Measurements from ENCODE around the gene ZFPL1. TPM values are rescaled to one million over a fixed set of nuclear protein-coding genes. Genes with fewer than 3 reads are reported as not detected.

The ZFPL1 gene
- total RNA-seq = 10 to 100 TPM; 29.9 to 53.0 (median 49.3) TPM
- 10 to 100 TPM; 24.2 to 30.9 TPM for polyA plus RNA-seq
- total RNA-seq = 26.7 reads per million, percentile 57 among the genes with 10 or more reads in this experiment

DNA sequence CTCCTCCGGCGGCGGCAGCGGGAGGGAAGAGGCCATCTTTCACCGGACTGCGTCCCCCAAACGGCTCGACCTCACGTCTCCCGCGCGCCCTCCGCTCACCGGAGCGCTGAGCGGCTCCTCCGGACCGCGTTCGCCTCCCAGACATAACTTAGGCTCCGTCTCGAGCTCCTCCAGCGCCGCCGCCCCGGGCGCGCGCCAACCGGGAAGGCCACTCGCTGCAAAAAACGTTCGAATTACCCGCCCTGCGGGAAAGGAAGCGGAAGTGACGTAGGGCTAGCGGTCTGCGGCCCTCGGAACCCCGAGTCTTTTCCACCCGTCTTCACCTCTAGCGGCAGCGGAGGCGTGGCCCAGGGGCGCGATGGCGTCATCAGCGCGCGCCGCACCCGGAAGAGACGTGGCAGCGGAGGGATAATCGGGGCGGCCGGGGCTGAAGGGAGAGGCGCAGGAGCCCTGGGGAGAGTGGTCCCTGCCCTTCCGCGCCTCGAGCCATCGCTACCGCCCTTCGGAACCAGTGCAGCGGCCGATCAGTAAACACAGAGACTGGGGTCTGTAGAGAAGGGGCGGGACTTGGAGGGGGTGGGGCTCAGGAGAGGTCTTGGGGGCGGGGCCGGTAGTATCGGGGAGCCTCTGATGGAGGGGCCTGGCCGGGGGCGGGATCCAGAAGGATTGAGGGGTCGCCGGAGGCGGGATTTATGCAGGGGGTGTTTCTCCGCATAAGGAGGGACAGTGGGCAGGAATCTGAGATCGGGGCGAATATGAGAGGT is at the start of gene ZFPL1, which contains the start of gene CDCA5:
Gene ZFPL1, plus strand, starts transcription at position 389 of the 764 bp plus-strand sequence. CDS start 477 bp downstream, outside the sequence.
Gene CDCA5, minus strand, starts transcription at position 207 of the 764 bp plus-strand sequence. Its CDS starts 62 bp downstream, at position 145.
- peak; percentile 94 to 98 (median 97) for DNase-seq
- Mint-ChIP-seq H3K9me3 (peaks cover 0 to 10% (median 0%) of the 10 kb centered on the region in 11 donors), H3K27me3 (peaks cover 0 to 4% (median 0%) of the 10 kb centered on the region in 5 donors), H3K36me3 (peaks cover 0 to 26% (median 14%) of the 10 kb centered on the region in 5 donors), H3K4me1 (peaks cover 20 to 49% (median 27%) of the 10 kb centered on the region in 7 donors), H3K4me3 (peak within 1 kb of the TSS; percentile 88 to 99 (median 93)), H3K27ac (peak within 1 kb of the TSS; percentile 94 to 99 (median 97))
- Histone ChIP-seq H3K9me3 (ENCODE audit: control insufficient read depth in 2 of 3, low read length in 3 of 3) (no peaks in the 10 kb centered on the region), H3K27ac (ENCODE audit: low read depth, low read length) (peak within 1 kb of the TSS; percentile 86), H3K36me3 (ENCODE audit: control insufficient read depth in 2 of 3, insufficient read depth in 3 of 3, low read length in 3 of 3) (peaks cover 0 to 36% (median 11%) of the 10 kb centered on the region in 3 experiments), H3K4me1 (ENCODE audit: control insufficient read depth in 2 of 2, insufficient read depth in 2 of 2, low read length in 2 of 2) (peaks cover 13 to 14% of the 10 kb centered on the region in 2 donors), H3K4me3 (ENCODE audit: low read length) (peak within 1 kb of the TSS; percentile 61), H3K27me3 (ENCODE audit: control insufficient read depth in 2 of 2, insufficient read depth in 2 of 2, low read length in 2 of 2) (no peaks in the 10 kb centered on the region)
- intact Hi-C loops (cut with micrococcal nuclease) = loop anchor here (1.0 to 10.0 kb wide), 14 partner anchors 12 to 239 kb away; partner anchors contain the start of genes FAU (in 2 of the 2), MRPL49 (in 2 of the 2), PPP2R5B (in 2 of the 2) and SNX15 (in 2 of the 2)
- ChIA-PET CTCF (interaction anchor here (1.3 kb wide), 1 partner anchor 34 kb away, joined by 3 read pairs; no protein-coding TSS in a partner anchor), POLR2A (interaction anchor here (0.7 to 1.6 kb wide), 6 partner anchors 12 to 194 kb away, joined by 3 to 4 read pairs (median 4); partner anchors contain the start of genes ARL2, TM7SF2 and VPS51)
- peak; percentile 96 for ATAC-seq

DNA sequence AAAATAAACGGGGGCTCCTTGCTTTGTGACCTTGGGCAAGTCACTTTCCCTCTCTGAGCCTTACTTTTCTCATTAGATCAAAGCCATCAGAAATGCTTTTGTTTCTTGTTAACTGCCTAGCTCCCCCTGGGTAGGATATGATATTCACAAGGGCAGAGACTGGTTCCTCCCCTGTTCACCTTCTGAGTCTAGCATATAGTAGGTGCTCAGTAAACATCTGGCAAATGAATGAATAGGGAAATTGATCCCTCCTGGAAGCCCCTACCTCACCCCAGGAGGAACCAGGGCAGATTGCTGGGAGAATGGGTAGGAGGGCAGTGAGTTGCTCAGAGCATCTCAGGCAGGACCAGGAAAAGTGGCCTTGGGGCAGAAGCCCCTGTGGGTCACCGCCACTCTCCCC is 49.6 kb upstream of the ZFPL1 start:
- Mint-ChIP-seq H3K36me3 (peaks cover 0 to 5% (median 0%) of the 10 kb centered on the region in 5 donors), H3K4me3 (no peak overlapping the region), H3K27me3 (no peaks in the 10 kb centered on the region), H3K27ac (no peak overlapping the region), H3K9me3 (no peaks in the 10 kb centered on the region), H3K4me1 (peaks cover 0 to 3% (median 0%) of the 10 kb centered on the region in 7 donors)
- POLR2A ChIA-PET = interaction anchor here (1.0 to 1.4 kb wide), 3 partner anchors 9 to 101 kb away, joined by 3 to 5 read pairs (median 4); no protein-coding TSS in a partner anchor
- CTCF ChIA-PET = interaction anchor here (0.9 kb wide), 1 partner anchor 20 kb away, joined by 3 read pairs; the partner anchor contains the start of gene ARL2
- Histone ChIP-seq H3K4me1 (ENCODE audit: control insufficient read depth in 2 of 2, insufficient read depth in 2 of 2, low read length in 2 of 2) (no peaks in the 10 kb centered on the region), H3K36me3 (ENCODE audit: control insufficient read depth in 2 of 3, insufficient read depth in 3 of 3, low read length in 3 of 3) (peaks cover 0 to 55% (median 0%) of the 10 kb centered on the region in 3 experiments), H3K27me3 (ENCODE audit: control insufficient read depth in 2 of 2, insufficient read depth in 2 of 2, low read length in 2 of 2) (no peaks in the 10 kb centered on the region), H3K27ac (ENCODE audit: low read depth, low read length) (no peak overlapping the region), H3K4me3 (ENCODE audit: low read length) (no peak overlapping the region), H3K9me3 (ENCODE audit: control insufficient read depth in 2 of 3, low read length in 3 of 3) (no peaks in the 10 kb centered on the region)
- ATAC-seq = no peak
- intact Hi-C loops (cut with micrococcal nuclease) = no loop called here
- DNase-seq = no peak

- Mint-ChIP-seq H3K27me3 (no peaks in the 10 kb centered on the region), H3K27ac (no peak overlapping the region), H3K9me3 (no peaks in the 10 kb centered on the region), H3K36me3 (peaks cover 0 to 5% (median 0%) of the 10 kb centered on the region in 5 donors), H3K4me1 (peaks cover 0 to 6% (median 3%) of the 10 kb centered on the region in 7 donors), H3K4me3 (no peak overlapping the region)
- no peak for DNase-seq
- intact Hi-C loops (cut with micrococcal nuclease) = no loop called here
- ChIA-PET POLR2A (interaction anchor here (1.2 to 1.4 kb wide), 2 partner anchors 21 to 99 kb away, joined by 3 to 4 read pairs; partner anchors contain the start of gene ARL2), CTCF (interaction anchor here (0.8 kb wide), 1 partner anchor 22 kb away, joined by 3 read pairs; the partner anchor contains the start of gene ARL2)
- Histone ChIP-seq H3K4me1 (ENCODE audit: control insufficient read depth in 2 of 2, insufficient read depth in 2 of 2, low read length in 2 of 2) (peaks cover 0 to 5% of the 10 kb centered on the region in 2 donors), H3K4me3 (ENCODE audit: low read length) (no peak overlapping the region), H3K27me3 (ENCODE audit: control insufficient read depth in 2 of 2, insufficient read depth in 2 of 2, low read length in 2 of 2) (no peaks in the 10 kb centered on the region), H3K9me3 (ENCODE audit: control insufficient read depth in 2 of 3, low read length in 3 of 3) (no peaks in the 10 kb centered on the region), H3K36me3 (ENCODE audit: control insufficient read depth in 2 of 3, insufficient read depth in 3 of 3, low read length in 3 of 3) (peaks cover 0 to 55% (median 0%) of the 10 kb centered on the region in 3 experiments), H3K27ac (ENCODE audit: low read depth, low read length) (no peak overlapping the region)
- ATAC-seq = no peak
These were observed 48.4 kb upstream of the ZFPL1 start for GRCh38 chr11:65035579-65035978.

- no peak overlapping the region for H3K27ac ChIP-seq (ENCODE audit: low read depth, low read length)
- H3K4me3 Mint-ChIP-seq = no peak overlapping the region
- ATAC-seq (no peak), DNase-seq (no peak)
- no peaks in the 10 kb centered on the region for H3K27me3 ChIP-seq (ENCODE audit: control insufficient read depth in 2 of 2, insufficient read depth in 2 of 2, low read length in 2 of 2)
- H3K27ac Mint-ChIP-seq = no peak overlapping the region
- intact Hi-C loops (cut with micrococcal nuclease) = no loop called here
- no peaks in the 10 kb centered on the region for H3K9me3 ChIP-seq (ENCODE audit: control insufficient read depth in 2 of 3, low read length in 3 of 3)
- H3K36me3 Mint-ChIP-seq = peaks cover 0 to 5% (median 0%) of the 10 kb centered on the region in 5 donors
- peaks cover 0 to 8% of the 10 kb centered on the region in 2 donors for H3K4me1 ChIP-seq (ENCODE audit: control insufficient read depth in 2 of 2, insufficient read depth in 2 of 2, low read length in 2 of 2)
- no peaks in the 10 kb centered on the region for H3K27me3 Mint-ChIP-seq
- H3K36me3 ChIP-seq (ENCODE audit: control insufficient read depth in 2 of 3, insufficient read depth in 3 of 3, low read length in 3 of 3) = peaks cover 0 to 53% (median 0%) of the 10 kb centered on the region in 3 experiments
- no peaks in the 10 kb centered on the region for H3K9me3 Mint-ChIP-seq
- peaks cover 0 to 13% (median 7%) of the 10 kb centered on the region in 7 donors for H3K4me1 Mint-ChIP-seq
- ChIA-PET POLR2A (interaction anchor here (2.4 kb wide), 1 partner anchor 8 kb away, joined by 9 read pairs; no protein-coding TSS in a partner anchor), CTCF (no interaction called here)
- no peak overlapping the region for H3K4me3 ChIP-seq (ENCODE audit: low read length)
These were observed 47.1 kb upstream of the ZFPL1 start for GRCh38 chr11:65036931-65037330.

DNA sequence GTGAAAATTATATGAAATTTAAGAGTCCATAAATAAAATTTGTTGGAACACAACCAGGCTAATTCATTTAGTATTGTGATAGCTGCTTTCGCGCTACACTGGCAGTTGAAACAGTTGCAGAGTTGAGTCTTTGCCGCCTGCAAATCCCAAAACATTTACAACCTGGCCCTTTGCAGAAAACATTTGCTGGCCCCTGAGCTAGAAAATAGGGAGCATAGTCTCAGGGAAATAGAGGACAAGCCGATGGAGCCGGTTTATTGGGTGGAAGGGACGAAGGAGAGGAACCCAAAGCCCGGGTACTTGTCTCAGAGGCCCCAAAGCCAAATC is 43.5 kb upstream of the ZFPL1 start:
- Histone ChIP-seq H3K4me1 (ENCODE audit: control insufficient read depth in 2 of 2, insufficient read depth in 2 of 2, low read length in 2 of 2) (peaks cover 0 to 9% of the 10 kb centered on the region in 2 donors), H3K27me3 (ENCODE audit: control insufficient read depth in 2 of 2, insufficient read depth in 2 of 2, low read length in 2 of 2) (no peaks in the 10 kb centered on the region), H3K4me3 (ENCODE audit: low read length) (peak overlapping the region; percentile 86), H3K27ac (ENCODE audit: low read depth, low read length) (peak overlapping the region; percentile 78), H3K9me3 (ENCODE audit: control insufficient read depth in 2 of 3, low read length in 3 of 3) (no peaks in the 10 kb centered on the region), H3K36me3 (ENCODE audit: control insufficient read depth in 2 of 3, insufficient read depth in 3 of 3, low read length in 3 of 3) (peaks cover 0 to 41% (median 0%) of the 10 kb centered on the region in 3 experiments)
- no peaks in the 10 kb centered on the region for H3K27me3 Mint-ChIP-seq
- H3K4me3 Mint-ChIP-seq = peak overlapping the region; percentile 90 to 96 (median 94)
- peaks cover 0 to 10% (median 5%) of the 10 kb centered on the region in 5 donors for H3K36me3 Mint-ChIP-seq
- POLR2A ChIA-PET = interaction anchor here (0.7 to 3.3 kb wide), 10 partner anchors 9 to 710 kb away, joined by 3 to 20 read pairs (median 4); partner anchors contain the start of genes ARL2, FAU, MRPL49 and RASGRP2
- no peaks in the 10 kb centered on the region for H3K9me3 Mint-ChIP-seq
- peak overlapping the region; percentile 69 to 95 (median 92) for H3K27ac Mint-ChIP-seq
- intact Hi-C loops (cut with micrococcal nuclease) = loop anchor here (1.0 to 5.0 kb wide), 7 partner anchors 14 to 220 kb away; partner anchors contain the start of genes ATG2A (in 1 of the 2), CDCA5 (in 1 of the 2), FAU (in 1 of the 2) and MRPL49 (in 1 of the 2)
- ATAC-seq (no peak), DNase-seq (no peak)
- peaks cover 10 to 23% (median 18%) of the 10 kb centered on the region in 7 donors for H3K4me1 Mint-ChIP-seq
- CTCF ChIA-PET = interaction anchor here (0.7 to 1.1 kb wide), 3 partner anchors 12 to 71 kb away, joined by 3 to 4 read pairs (median 3); partner anchors contain the start of gene TM7SF2
